Glutamatergic neuron (in vitro differentiated cells): Measurements from ENCODE around the gene CISD1. TPM values are rescaled to one million over a fixed set of nuclear protein-coding genes. Genes with fewer than 3 reads are reported as not detected.

Experiments used
- DNase-seq: peaks from one replicate; pipeline ENCODE4 v3.0.0; 2022
- H3K27ac Mint-ChIP-seq: one replicate; pipeline ENCODE4 v1.8.0; 2020; ENCODE audit warnings: mild to moderate bottlenecking, mixed read lengths, inconsistent platforms; ENCODE audit not compliant: unreplicated experiment
- H3K27me3 Mint-ChIP-seq: one replicate; pipeline ENCODE4 v1.8.0; 2020; ENCODE audit warnings: mild to moderate bottlenecking, moderate library complexity, mixed read lengths, inconsistent platforms; ENCODE audit not compliant: unreplicated experiment
- H3K36me3 Mint-ChIP-seq: one replicate; pipeline ENCODE4 v1.8.0; 2020; ENCODE audit warnings: mild to moderate bottlenecking, mixed read lengths, inconsistent platforms; ENCODE audit not compliant: unreplicated experiment
- H3K4me1 Mint-ChIP-seq: one replicate; pipeline ENCODE4 v1.8.0; 2020; ENCODE audit warnings: mild to moderate bottlenecking, low read depth, mixed read lengths, inconsistent platforms; ENCODE audit not compliant: unreplicated experiment
- H3K4me3 Mint-ChIP-seq: one replicate; pipeline ENCODE4 v1.8.0; 2020; ENCODE audit warnings: mild to moderate bottlenecking, mixed read lengths, inconsistent platforms; ENCODE audit not compliant: unreplicated experiment
- H3K9me3 Mint-ChIP-seq: one replicate; pipeline ENCODE4 v1.8.0; 2020; ENCODE audit warnings: mild to moderate bottlenecking, moderate library complexity, mixed read lengths, inconsistent platforms; ENCODE audit not compliant: unreplicated experiment
- total RNA-seq: library from RNA; stranded (reverse); fragmentation: NEBNext Ultra II Directional; extraction: Animal tissue kit (Norgen Biotek cat#: 25700); gene quantifications from one replicate; pipeline ENCODE4 v1.2.1, GENCODE V29; 2021; ENCODE audit not compliant: unreplicated experiment
- TF ChIP-seq, protein P1 (sequence below): fragments of 200-600 bp; sonication (generic); IDR thresholded peaks from one replicate; pipeline ENCODE4 v1.5.0; 2021; ENCODE audit not compliant: partially characterized antibody, unreplicated experiment

The CISD1 gene
- total RNA-seq, 1 donor from 2014 or later = 29.3 TPM

DNA sequence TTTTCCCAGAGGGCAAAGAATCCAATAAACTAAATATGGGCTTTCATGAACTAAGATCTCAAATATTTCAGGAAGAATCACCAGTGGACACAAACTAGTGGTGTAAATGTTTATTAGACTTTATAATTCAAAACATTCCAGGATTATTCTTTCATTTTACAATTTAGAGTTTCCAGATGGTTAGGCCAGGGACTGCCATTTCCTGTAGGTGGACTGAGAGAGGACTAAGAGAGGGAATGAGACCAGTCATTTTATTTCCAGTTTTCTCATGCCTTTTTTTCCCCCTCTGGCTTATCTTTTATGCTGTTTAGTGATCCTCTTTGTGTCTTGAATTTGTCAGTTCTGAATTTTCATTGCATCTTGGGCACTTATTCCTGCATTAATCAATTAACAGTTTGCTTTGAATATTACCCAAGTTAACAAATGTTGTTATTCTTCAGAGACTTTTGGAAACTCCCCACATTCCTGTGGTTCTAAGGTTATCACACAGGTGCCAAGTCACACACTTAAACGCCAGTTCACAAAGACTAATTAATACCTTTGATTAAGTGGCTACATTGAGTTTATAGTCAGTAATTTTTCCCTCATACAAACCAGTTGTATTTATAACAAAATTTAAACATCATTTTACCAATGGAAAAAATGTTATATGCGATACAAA, 12.3 kb downstream of the CISD1 start:
- no peak overlapping the region for H3K4me3 Mint-ChIP-seq
- H3K27ac Mint-ChIP-seq = no peak overlapping the region
- H3K4me1 Mint-ChIP-seq = no peaks in the 10 kb centered on the region

DNA sequence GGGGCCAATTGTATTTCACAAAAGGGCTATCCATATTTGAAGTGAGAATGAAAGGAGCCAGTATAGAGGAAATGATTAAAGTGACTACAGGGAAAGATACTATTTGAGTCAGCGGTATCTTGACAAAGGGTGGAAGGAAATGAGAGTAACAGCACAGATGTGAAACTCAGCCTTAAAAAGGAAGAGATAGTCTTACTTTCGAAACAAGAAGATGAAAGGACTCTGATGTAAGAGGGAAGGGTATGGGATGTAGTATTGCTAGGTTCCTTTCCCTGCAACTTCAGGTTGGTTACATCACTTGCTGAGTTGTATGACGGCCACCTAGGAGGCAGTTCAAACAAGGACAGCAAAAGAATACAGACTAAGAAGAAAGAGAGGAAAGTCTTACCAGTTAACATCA, 13.7 kb downstream of the CISD1 start:
- no peaks in the 10 kb centered on the region for H3K4me1 Mint-ChIP-seq
- H3K27me3 Mint-ChIP-seq = no peaks in the 10 kb centered on the region
- no peak for DNase-seq
- H3K9me3 Mint-ChIP-seq = no peaks in the 10 kb centered on the region
- H3K27ac Mint-ChIP-seq = no peak overlapping the region
- TF ChIP-seq, protein P1, sequence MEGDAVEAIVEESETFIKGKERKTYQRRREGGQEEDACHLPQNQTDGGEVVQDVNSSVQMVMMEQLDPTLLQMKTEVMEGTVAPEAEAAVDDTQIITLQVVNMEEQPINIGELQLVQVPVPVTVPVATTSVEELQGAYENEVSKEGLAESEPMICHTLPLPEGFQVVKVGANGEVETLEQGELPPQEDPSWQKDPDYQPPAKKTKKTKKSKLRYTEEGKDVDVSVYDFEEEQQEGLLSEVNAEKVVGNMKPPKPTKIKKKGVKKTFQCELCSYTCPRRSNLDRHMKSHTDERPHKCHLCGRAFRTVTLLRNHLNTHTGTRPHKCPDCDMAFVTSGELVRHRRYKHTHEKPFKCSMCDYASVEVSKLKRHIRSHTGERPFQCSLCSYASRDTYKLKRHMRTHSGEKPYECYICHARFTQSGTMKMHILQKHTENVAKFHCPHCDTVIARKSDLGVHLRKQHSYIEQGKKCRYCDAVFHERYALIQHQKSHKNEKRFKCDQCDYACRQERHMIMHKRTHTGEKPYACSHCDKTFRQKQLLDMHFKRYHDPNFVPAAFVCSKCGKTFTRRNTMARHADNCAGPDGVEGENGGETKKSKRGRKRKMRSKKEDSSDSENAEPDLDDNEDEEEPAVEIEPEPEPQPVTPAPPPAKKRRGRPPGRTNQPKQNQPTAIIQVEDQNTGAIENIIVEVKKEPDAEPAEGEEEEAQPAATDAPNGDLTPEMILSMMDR = no peak
- H3K36me3 Mint-ChIP-seq = no peaks in the 10 kb centered on the region
- no peak overlapping the region for H3K4me3 Mint-ChIP-seq

More for the DNA sequence above, 12.3 kb downstream of the CISD1 start:
- no peaks in the 10 kb centered on the region for H3K9me3 Mint-ChIP-seq
- no peaks in the 10 kb centered on the region for H3K36me3 Mint-ChIP-seq
- TF ChIP-seq, protein P1 = no peak
- no peak for DNase-seq
- H3K27me3 Mint-ChIP-seq = no peaks in the 10 kb centered on the region

DNA sequence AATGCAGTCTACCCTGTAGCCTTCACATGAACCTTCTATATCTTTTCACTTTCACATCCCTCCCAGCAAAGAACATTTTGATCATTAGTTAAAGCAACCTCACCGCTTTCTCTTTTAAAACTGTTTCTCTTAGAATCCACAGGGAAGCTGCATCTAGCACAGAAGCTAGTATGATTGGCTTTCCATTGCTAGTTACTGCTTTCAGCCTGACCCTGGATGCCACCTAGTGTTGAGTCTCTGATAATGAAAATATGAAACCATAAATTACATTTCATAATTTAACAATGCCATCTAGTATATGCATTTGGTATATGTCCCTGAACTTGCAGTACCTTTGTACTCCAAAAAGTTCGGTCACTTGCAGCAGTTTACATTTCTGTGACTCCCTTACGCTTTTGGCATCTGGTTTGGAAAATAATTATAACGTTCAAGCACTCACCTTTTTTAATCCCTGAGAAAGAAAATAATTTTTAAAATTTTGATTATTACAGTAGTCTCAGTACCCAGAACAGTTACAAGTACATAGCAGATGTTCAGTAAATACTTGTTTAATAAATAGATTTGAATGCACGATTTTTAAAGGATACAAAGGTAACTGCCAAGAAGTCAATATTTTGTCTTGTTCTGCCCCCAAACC, 22.7 kb downstream of the CISD1 start:
- no peak for DNase-seq
- Mint-ChIP-seq H3K36me3 (no peaks in the 10 kb centered on the region), H3K4me1 (no peaks in the 10 kb centered on the region), H3K27ac (no peak overlapping the region), H3K4me3 (no peak overlapping the region), H3K27me3 (no peaks in the 10 kb centered on the region), H3K9me3 (no peaks in the 10 kb centered on the region)
- TF ChIP-seq, protein P1 = peak; percentile 76

DNA sequence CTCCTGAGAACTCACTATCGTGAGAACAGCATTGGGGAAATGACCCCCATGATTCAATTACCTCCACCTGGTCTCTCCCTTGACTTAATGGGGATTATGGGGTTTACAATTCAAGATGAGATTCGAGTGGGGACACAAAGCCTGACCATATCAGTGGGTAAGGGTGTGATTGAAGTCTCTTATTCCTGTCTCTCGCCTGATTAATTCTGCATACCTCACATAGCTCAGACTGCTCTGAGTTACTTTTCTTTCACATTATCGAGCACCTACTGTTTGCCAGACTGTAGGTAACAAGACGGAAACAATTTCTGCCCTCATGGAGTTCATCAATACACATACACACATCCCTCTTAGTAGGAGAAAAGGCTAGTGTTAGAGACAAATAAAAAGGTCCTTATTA, 25.0 kb downstream of the CISD1 start:
- no peaks in the 10 kb centered on the region for H3K4me1 Mint-ChIP-seq
- H3K27ac Mint-ChIP-seq = no peak overlapping the region
- DNase-seq = no peak
- H3K36me3 Mint-ChIP-seq = no peaks in the 10 kb centered on the region
- no peaks in the 10 kb centered on the region for H3K9me3 Mint-ChIP-seq
- H3K27me3 Mint-ChIP-seq = no peaks in the 10 kb centered on the region
- H3K4me3 Mint-ChIP-seq = no peak overlapping the region
- TF ChIP-seq, protein P1 = no peak

DNA sequence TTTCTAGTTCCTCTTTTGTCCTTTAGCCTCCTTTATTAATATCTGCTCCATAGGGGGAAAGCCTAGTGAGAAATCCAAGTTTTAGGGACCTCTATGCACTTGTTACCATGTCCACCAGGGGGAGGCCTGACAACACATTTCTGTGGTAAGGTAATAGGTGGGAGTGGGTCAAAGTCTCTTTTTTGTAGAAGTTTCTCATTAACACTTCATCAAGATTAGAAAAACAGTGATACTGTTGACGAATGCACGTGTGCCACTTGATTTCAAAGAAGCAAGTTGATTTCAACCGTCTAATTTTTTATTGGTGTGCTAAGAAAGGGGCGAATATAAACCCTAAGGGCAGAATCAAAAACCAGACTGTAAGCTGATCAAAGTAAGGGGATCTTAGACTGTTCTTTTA, 30.6 kb downstream of the CISD1 start:
- peak; percentile 71 for DNase-seq
- Mint-ChIP-seq H3K36me3 (no peaks in the 10 kb centered on the region), H3K4me1 (no peaks in the 10 kb centered on the region), H3K4me3 (no peak overlapping the region), H3K27me3 (no peaks in the 10 kb centered on the region), H3K27ac (no peak overlapping the region), H3K9me3 (no peaks in the 10 kb centered on the region)
- TF ChIP-seq, protein P1 = peak; percentile 88
